ENCODE results near the gene RIF1.

DNA sequence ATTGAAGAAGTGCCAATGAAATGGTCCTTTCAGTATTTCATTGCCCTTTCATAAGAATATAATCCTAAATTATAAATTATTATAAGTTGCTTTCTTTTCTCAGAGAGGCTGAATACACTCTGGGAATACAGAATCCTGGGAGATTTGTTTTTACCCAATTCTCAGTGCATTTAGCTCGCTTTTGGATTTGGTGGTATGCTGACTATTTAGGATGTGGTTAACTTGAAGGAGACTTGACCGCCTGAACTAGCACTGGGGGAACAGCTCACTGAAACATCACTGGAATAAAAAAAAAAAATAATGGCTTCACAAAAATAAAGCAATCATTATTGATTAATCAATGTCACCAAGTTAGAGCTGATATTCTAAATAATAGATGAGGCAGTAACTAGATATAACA, 42.1 kb upstream of the RIF1 start:
- no peak for TF ChIP-seq EZH2 (IDR thresholded peaks at IDR 0.05; ENCODE audit: low read length, unreplicated experiment)
- TF ChIP-seq, protein P1, sequence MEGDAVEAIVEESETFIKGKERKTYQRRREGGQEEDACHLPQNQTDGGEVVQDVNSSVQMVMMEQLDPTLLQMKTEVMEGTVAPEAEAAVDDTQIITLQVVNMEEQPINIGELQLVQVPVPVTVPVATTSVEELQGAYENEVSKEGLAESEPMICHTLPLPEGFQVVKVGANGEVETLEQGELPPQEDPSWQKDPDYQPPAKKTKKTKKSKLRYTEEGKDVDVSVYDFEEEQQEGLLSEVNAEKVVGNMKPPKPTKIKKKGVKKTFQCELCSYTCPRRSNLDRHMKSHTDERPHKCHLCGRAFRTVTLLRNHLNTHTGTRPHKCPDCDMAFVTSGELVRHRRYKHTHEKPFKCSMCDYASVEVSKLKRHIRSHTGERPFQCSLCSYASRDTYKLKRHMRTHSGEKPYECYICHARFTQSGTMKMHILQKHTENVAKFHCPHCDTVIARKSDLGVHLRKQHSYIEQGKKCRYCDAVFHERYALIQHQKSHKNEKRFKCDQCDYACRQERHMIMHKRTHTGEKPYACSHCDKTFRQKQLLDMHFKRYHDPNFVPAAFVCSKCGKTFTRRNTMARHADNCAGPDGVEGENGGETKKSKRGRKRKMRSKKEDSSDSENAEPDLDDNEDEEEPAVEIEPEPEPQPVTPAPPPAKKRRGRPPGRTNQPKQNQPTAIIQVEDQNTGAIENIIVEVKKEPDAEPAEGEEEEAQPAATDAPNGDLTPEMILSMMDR (conservative IDR thresholded peaks at IDR 0.05; ENCODE audit: low read depth, low read length) = no peak

Data from PC-3 (cell line).